OCI-LY7 (cell line): ENCODE data around the gene SGSM1.

Experiments used
- CTCF ChIP-seq: fragments of 200-600 bp; sonication (generic); conservative IDR thresholded peaks from 2 replicates; pipeline ENCODE4 v1.5.1; 2014; ENCODE audit warnings: mild to moderate bottlenecking, antibody characterized with exemption, low read length, moderate library complexity, mixed read lengths
- EZH2phosphoT487 ChIP-seq: fragments of 200-600 bp; sonication (generic); IDR thresholded peaks from 2 replicates; pipeline ENCODE4 v1.6.1; 2018; ENCODE audit warnings: low read depth, borderline replicate concordance, mild to moderate bottlenecking, mixed run types, antibody characterized with exemption, low read length, moderate library complexity, mixed read lengths

GRCh38 chr22:24765166-24765565 lies 40.8 kb upstream of the SGSM1 start:
- TF ChIP-seq CTCF (no peak), EZH2phosphoT487 (no peak)
